H1 (cell line): Measurements from ENCODE around the gene DERL3. TPM values are rescaled to one million over a fixed set of nuclear protein-coding genes. Genes with fewer than 3 reads are reported as not detected.

ENCODE experiments used
- CTCF ChIA-PET: fragments of 300-600 bp; sonication (Branson Sonifier 250); formaldehyde crosslinking; loops from one replicate; lab custom pipeline; 2021; ENCODE audit not compliant: partially characterized antibody; lab: Charles Lee
- POLR2A ChIA-PET: fragments of 300-600 bp; sonication (Branson Sonifier 250); formaldehyde crosslinking; loops from one replicate; lab custom pipeline; 2021; ENCODE audit warnings: inconsistent platforms; ENCODE audit not compliant: partially characterized antibody; lab: Charles Lee
- DNase-seq, 2 experiments: peaks; one replicate each; pipeline versions ENCODE4 v3.0.0 to v3.0.0-alpha.2; 2010 to 2022; ENCODE audit warnings: low spot score in 2 of 2, low read depth in 1 of 2, mixed read lengths in 1 of 2
- FAIRE-seq: peaks from 2 replicates; lab custom pipeline; 2011; peaks lifted over from hg19 to GRCh38; lab: Jason Lieb, UNC
- H2AFZ ChIP-seq: 2 replicates; pipeline ENCODE4 v1.8.1; 2012; ENCODE audit warnings: low read length, inconsistent platforms
- H2AK5ac ChIP-seq: 2 replicates; pipeline ENCODE4 v1.6.1; 2013; ENCODE audit warnings: low read depth, low read length
- H2BK120ac ChIP-seq: replicated peaks from 2 replicates; pipeline ENCODE3; 2013; ENCODE audit warnings: low read depth, low read length, inconsistent platforms
- H2BK12ac ChIP-seq: 2 replicates; pipeline ENCODE4 v1.6.1; 2013; ENCODE audit warnings: low read depth, low read length
- H2BK15ac ChIP-seq: 2 replicates; pipeline ENCODE4 v1.6.1; 2013; ENCODE audit warnings: low read length
- H2BK20ac ChIP-seq: 2 replicates; pipeline ENCODE4 v1.6.1; 2013; ENCODE audit warnings: low read length
- H2BK5ac ChIP-seq: 2 replicates; pipeline ENCODE4 v1.6.1; 2013; ENCODE audit warnings: low read depth, low read length
- H3K14ac ChIP-seq: 2 replicates; pipeline ENCODE4 v1.6.1; 2013; ENCODE audit warnings: inconsistent platforms; ENCODE audit not compliant: insufficient read length
- H3K18ac ChIP-seq: 2 replicates; pipeline ENCODE4 v1.6.1; 2013; ENCODE audit warnings: low read length; ENCODE audit errors: extremely low read depth
- H3K23ac ChIP-seq: 2 replicates; pipeline ENCODE4 v1.6.1; 2013; ENCODE audit warnings: inconsistent platforms; ENCODE audit not compliant: insufficient read length
- H3K23me2 ChIP-seq: 2 replicates; pipeline ENCODE4 v1.6.1; 2013; ENCODE audit warnings: low read depth, low read length
- H3K27ac ChIP-seq: 2 replicates; pipeline ENCODE4 v1.6.1; 2011; ENCODE audit warnings: low read depth, low read length, inconsistent platforms
- H3K27me3 ChIP-seq, 4 experiments: replicated peaks in 1 of 4; 1 replicate in 1 of 4; 2 replicates in 3 of 4; pipeline versions ENCODE4 v1.6.1 to v1.8.1; 2011 to 2013; ENCODE audit warnings: low read length in 3 of 4, mild to moderate bottlenecking in 3 of 4, inconsistent platforms in 2 of 4, mixed read lengths in 2 of 4, moderate library complexity in 1 of 4; ENCODE audit not compliant: control insufficient read depth in 3 of 4, insufficient read depth in 3 of 4; ENCODE audit errors: extremely low read depth in 1 of 4
- H3K36me3 ChIP-seq, 4 experiments: 2 replicates each; pipeline versions ENCODE4 v1.6.1 to v1.8.1; 2011 to 2013; ENCODE audit warnings: mild to moderate bottlenecking in 4 of 4, low read length in 3 of 4, moderate library complexity in 2 of 4, control low read depth in 1 of 4, inconsistent platforms in 1 of 4; ENCODE audit not compliant: insufficient read depth in 4 of 4, control insufficient read depth in 2 of 4
- H3K4ac ChIP-seq: replicated peaks from 2 replicates; pipeline ENCODE3; 2013; ENCODE audit warnings: low read length, low read depth, mixed read lengths, inconsistent platforms; ENCODE audit not compliant: insufficient read length
- H3K4me1 ChIP-seq, 4 experiments: replicated peaks in 1 of 4; 1 replicate in 1 of 4; 2 replicates in 3 of 4; pipeline versions ENCODE4 v1.6.1 to v1.8.1; 2011 to 2013; ENCODE audit warnings: low read length in 3 of 4, inconsistent platforms in 2 of 4, mixed read lengths in 1 of 4; ENCODE audit not compliant: insufficient read depth in 4 of 4, control insufficient read depth in 3 of 4
- H3K4me2 ChIP-seq, 2 experiments: 2 replicates each; pipeline versions ENCODE4 v1.6.1 to v1.8.1; 2011 to 2013; ENCODE audit warnings: low read depth in 2 of 2, low read length in 2 of 2, control low read depth in 1 of 2, inconsistent platforms in 1 of 2, mild to moderate bottlenecking in 1 of 2; ENCODE audit not compliant: insufficient read depth in 1 of 2
- H3K4me3 ChIP-seq, 4 experiments: fragments of 200-600, 300-600 bp in 1 of 4; sonication (generic), shearing (Covaris generic), sonication (Bioruptor Twin) in 1 of 4; 2 replicates each; pipeline versions ENCODE4 v1.5.1 to v1.8.1; 2011 to 2016; ENCODE audit warnings: low read length in 4 of 4, low read depth in 3 of 4, control low read depth in 2 of 4, inconsistent platforms in 2 of 4, mild to moderate bottlenecking in 2 of 4, mixed read lengths in 1 of 4, moderate library complexity in 1 of 4; ENCODE audit not compliant: insufficient read depth in 2 of 4; ENCODE audit errors: extremely low read depth in 1 of 4
- H3K56ac ChIP-seq: replicated peaks from 2 replicates; pipeline ENCODE3; 2013; ENCODE audit warnings: low read depth, mild to moderate bottlenecking, mixed read lengths, low read length, inconsistent platforms; ENCODE audit not compliant: insufficient read length
- H3K79me1 ChIP-seq: 2 replicates; pipeline ENCODE4 v1.6.1; 2013; ENCODE audit warnings: low read depth, low read length, control low read depth
- H3K79me2 ChIP-seq, 2 experiments: 2 replicates each; pipeline versions ENCODE4 v1.6.1 to v1.8.1; 2012 to 2013; ENCODE audit warnings: low read length in 2 of 2, mild to moderate bottlenecking in 2 of 2, inconsistent platforms in 1 of 2; ENCODE audit not compliant: insufficient read depth in 2 of 2, control insufficient read depth in 1 of 2
- H3K9ac ChIP-seq, 4 experiments: replicated peaks in 1 of 4; 1 replicate in 1 of 4; 2 replicates in 3 of 4; pipeline versions ENCODE4 v1.6.1 to v1.8.1; 2011 to 2013; ENCODE audit warnings: low read depth in 3 of 4, low read length in 3 of 4, control low read depth in 2 of 4, mild to moderate bottlenecking in 2 of 4, moderate library complexity in 2 of 4, inconsistent platforms in 1 of 4; ENCODE audit errors: extremely low read depth in 1 of 4
- H3K9me3 ChIP-seq, 2 experiments: 2 replicates each; pipeline versions ENCODE4 v1.6.1 to v1.8.1; 2012 to 2013; ENCODE audit warnings: mild to moderate bottlenecking in 2 of 2, moderate library complexity in 2 of 2, control low read depth in 1 of 2, inconsistent platforms in 1 of 2, low read depth in 1 of 2, low read length in 1 of 2, mixed read lengths in 1 of 2; ENCODE audit not compliant: insufficient read depth in 2 of 2
- H4K20me1 ChIP-seq, 2 experiments: replicated peaks in 1 of 2; 2 replicates each; pipeline versions ENCODE3 to v1.8.1; 2011 to 2013; ENCODE audit warnings: inconsistent platforms in 2 of 2, low read length in 2 of 2, mild to moderate bottlenecking in 1 of 2; ENCODE audit not compliant: insufficient read depth in 2 of 2, control insufficient read depth in 1 of 2
- H4K5ac ChIP-seq: 2 replicates; pipeline ENCODE4 v1.6.1; 2013; ENCODE audit warnings: low read length, low read depth, mixed read lengths, inconsistent platforms; ENCODE audit not compliant: insufficient read length
- H4K8ac ChIP-seq: 2 replicates; pipeline ENCODE4 v1.8.0; 2013; ENCODE audit warnings: mild to moderate bottlenecking, moderate library complexity, low read length, inconsistent platforms; ENCODE audit not compliant: insufficient read depth; ENCODE audit errors: extremely low read depth
- H4K91ac ChIP-seq: replicated peaks from 2 replicates; pipeline ENCODE3; 2013; ENCODE audit warnings: low read length, mixed read lengths, inconsistent platforms; ENCODE audit not compliant: insufficient read length
- BACH1 ChIP-seq: IDR thresholded peaks from 2 replicates; pipeline ENCODE4 v1.6.1; 2012; ENCODE audit warnings: low read length, improper control_type of control experiment
- CBX5 ChIP-seq: fragments of 300-800, 300-1000 bp; sonication (generic); IDR thresholded peaks from 2 replicates; pipeline ENCODE4 v1.7.1; 2016; ENCODE audit warnings: antibody characterized with exemption, low read length, low read depth
- E2F6 ChIP-seq: IDR thresholded peaks from 2 replicates; pipeline ENCODE4 v1.6.1; 2012; ENCODE audit warnings: inconsistent platforms
- EP300 ChIP-seq, 2 experiments: IDR thresholded peaks; 1 replicate in 1 of 2; 2 replicates in 1 of 2; pipeline ENCODE4 v1.6.1; 2011 to 2012; ENCODE audit warnings: low read depth in 2 of 2, low read length in 2 of 2, mild to moderate bottlenecking in 2 of 2, borderline replicate concordance in 1 of 2, inconsistent platforms in 1 of 2, moderate library complexity in 1 of 2
- EZH2 ChIP-seq: fragments of 200-600 bp; sonication (generic); IDR thresholded peaks from 2 replicates; pipeline ENCODE4 v1.7.1; 2012; ENCODE audit warnings: low read depth, mild to moderate bottlenecking, moderate library complexity, low read length, inconsistent platforms; ENCODE audit not compliant: severe bottlenecking
- KDM4A ChIP-seq: IDR thresholded peaks from one replicate; pipeline ENCODE4 v1.7.1; 2012; ENCODE audit warnings: low read depth, mild to moderate bottlenecking, moderate library complexity, low read length, inconsistent platforms; ENCODE audit not compliant: severe bottlenecking
- RFX5 ChIP-seq: IDR thresholded peaks from 2 replicates; pipeline ENCODE4 v1.6.1; 2011; ENCODE audit warnings: low read depth, low read length, improper control_type of control experiment, borderline replicate concordance
- SIN3A ChIP-seq, 2 experiments: IDR thresholded peaks in 1 of 2; conservative IDR thresholded peaks in 1 of 2; 2 replicates each; pipeline ENCODE4 v1.6.1; 2011 to 2012; ENCODE audit warnings: low read length in 2 of 2, improper control_type of control experiment in 1 of 2, low read depth in 1 of 2, mild to moderate bottlenecking in 1 of 2
- ZNF274 ChIP-seq: IDR thresholded peaks from 2 replicates; pipeline ENCODE4 v1.7.0; 2012; ENCODE audit warnings: low read length, borderline replicate concordance; ENCODE audit errors: extremely low read depth
- WGBS, 2 experiments: shearing (Covaris generic) in 1 of 2; methylation state at CpG; one replicate each; pipeline versions ENCODE4 v1.1.6 to v1.1.7; 2013 to 2015; ENCODE audit warnings: low lambda C conversion rate in 2 of 2, mixed read lengths in 2 of 2, inconsistent platforms in 1 of 2, low coverage in 1 of 2, missing lambda C conversion rate in 1 of 2; ENCODE audit not compliant: insufficient replicate concordance in 2 of 2, insufficient coverage in 1 of 2, insufficient read length in 1 of 2; ENCODE audit errors: extremely low coverage in 1 of 2, missing lambda C conversion rate in 1 of 2; 5-methylcytosine and 5-hydroxymethylcytosine counted together
- polyA plus RNA-seq, 7 experiments: library from polyadenylated mRNA; depleted of rRNA in 3 of 7; stranded (reverse) in 5 of 7; unstranded in 2 of 7; fragments of >200 nt in 5 of 7; fragments of 200-250 nt in 2 of 7; gene quantifications; 1 replicate in 5 of 7; 2 replicates in 1 of 7; 4 replicates in 1 of 7; pipeline versions ENCODE4 v1.2.1 to v1.2.3, GENCODE V29; 2011 to 2013; ENCODE audit warnings: missing spikeins in 2 of 7, mixed read lengths in 2 of 7
- total RNA-seq: library from RNA; stranded (reverse); fragmentation: NEBNext Ultra II Directional; extraction: Animal tissue kit (Norgen Biotek cat#: 25700); gene quantifications from 2 replicates; pipeline ENCODE4 v1.2.1, GENCODE V29; 2021

DERL3 gene
- total and polyA plus RNA-seq, 2 of the 8 experiments (the other 6 are each of a cell fraction or from before 2014, with no cell fraction given): 8.7 to 19.5 TPM

GRCh38 chr22:23841736-23842445, 3.1 kb upstream of the DERL3 start:
- Histone ChIP-seq H2AK5ac (no peak overlapping the region), H3K4ac (no peak overlapping the region)

More at GRCh38 chr22:23841736-23842445, 3.1 kb upstream of the DERL3 start:
- ChIA-PET CTCF (no interaction called here), POLR2A (no interaction called here)
- Histone ChIP-seq H3K18ac (peak overlapping the region; percentile 48; the same call in 1 of the 2 replicates), H3K4me3 (no peak overlapping the region), H2BK20ac (peak overlapping the region; percentile 80; the same call in 1 of the 2 replicates), H3K4me2 (no peak overlapping the region), H2BK120ac (no peak overlapping the region), H3K27me3 (peaks cover 0 to 2% (median under 1%) of the 10 kb centered on the region in 4 experiments; a peak in 2 of 7 replicates), H4K5ac (no peak overlapping the region), H3K9ac (no peak overlapping the region), H4K91ac (peak overlapping the region; percentile 69), H3K56ac (no peak overlapping the region), H3K36me3 (no peaks in the 10 kb centered on the region), H3K27ac (no peak overlapping the region), H3K23ac (no peak overlapping the region), H3K79me2 (no peaks in the 10 kb centered on the region), H2BK12ac (0 out of 2 replicates have a peak overlapping the region, but pooled peaks have one; percentile 84), H3K14ac (no peak overlapping the region), H2BK5ac (peak overlapping the region; percentile 66; the same call in 1 of the 2 replicates), H3K4me1 (peaks cover 0 to 27% (median 19%) of the 10 kb centered on the region in 4 experiments; a peak in 5 of 7 replicates), H4K8ac (peak overlapping the region; percentile 48), H3K23me2 (peaks cover 12% of the 10 kb centered on the region; the same call in 1 of the 2 replicates), H4K20me1 (peaks cover 0 to 4% of the 10 kb centered on the region in 2 experiments), H2BK15ac (peak overlapping the region; percentile 92; the same call in 1 of the 2 replicates), H3K79me1 (no peaks in the 10 kb centered on the region), H3K9me3 (no peaks in the 10 kb centered on the region), H2AFZ (no peak overlapping the region; the same call in 1 of the 2 replicates)
- WGBS, 2 experiments: 76% methylated on average over 18 of the region's 20 CpGs; no CpG with 5 or more reads in 1 of the 2 experiments
- no peak for FAIRE-seq
- DNase-seq: no peak
- TF ChIP-seq SIN3A (conservative IDR thresholded peaks at IDR 0.05 in 1 of 2, IDR thresholded peaks at IDR 0.05 in 1 of 2; ENCODE audit: low read depth in 1 of 2, low read length in 2 of 2): no peak
- TF ChIP-seq CBX5: no peak
- TF ChIP-seq EZH2: no peak
- TF ChIP-seq RFX5: no peak
- TF ChIP-seq KDM4A: no peak
- no peak for TF ChIP-seq BACH1
- TF ChIP-seq E2F6: no peak
- no peak for TF ChIP-seq ZNF274
- TF ChIP-seq EP300 (IDR thresholded peaks at IDR 0.05; ENCODE audit: borderline replicate concordance in 1 of 2, low read depth in 2 of 2, low read length in 2 of 2): no peak
